CD4-positive, alpha-beta T cell treated with Interleukin-10 for 1 hour (primary cell): ENCODE data around the gene NKAP.
A peak's percentile ranks its signal among the peaks of the same experiment; 100 is the strongest.
"Not testable (repeated sequence)": the region's sequence is repeated elsewhere in the genome, so short reads cannot be mapped to it uniquely, and the experiment has no call there.

Experiments
- DNase-seq: peaks from one replicate; pipeline ENCODE4 v3.0.0-alpha.2; 2020

The NKAP gene

DNA sequence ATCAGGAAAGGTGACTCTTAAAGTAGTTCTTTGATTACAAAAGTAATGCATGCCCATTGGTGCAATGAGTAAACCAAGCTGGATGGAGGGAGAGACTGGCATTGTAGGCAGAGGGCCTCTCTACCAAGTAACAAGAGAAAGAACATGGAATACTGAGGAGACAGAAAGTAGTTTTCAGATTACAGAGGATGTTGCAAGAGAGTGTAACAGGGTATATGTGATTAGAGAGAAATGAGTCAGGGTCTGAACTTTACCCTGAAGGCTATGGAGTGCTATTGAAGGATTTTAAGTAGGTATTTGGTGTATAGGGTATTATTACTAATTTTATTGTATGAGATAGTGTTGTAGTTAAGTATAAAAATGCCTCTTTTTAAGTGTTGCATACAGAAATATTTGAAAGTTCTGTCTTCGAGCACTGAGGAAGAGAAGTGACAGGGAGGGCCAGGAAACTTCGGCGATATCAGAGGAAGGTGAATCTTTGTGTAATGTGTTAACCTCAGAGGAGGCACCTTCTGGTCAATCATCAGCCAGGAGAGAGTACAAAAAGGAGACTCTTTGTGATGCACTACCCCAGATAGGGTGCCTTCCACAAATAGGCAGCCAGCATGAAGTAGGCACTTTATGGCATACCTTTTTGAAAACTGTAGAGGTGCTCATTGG, 8.2 kb downstream of the NKAP start:
- DNase-seq = no peak

DNA sequence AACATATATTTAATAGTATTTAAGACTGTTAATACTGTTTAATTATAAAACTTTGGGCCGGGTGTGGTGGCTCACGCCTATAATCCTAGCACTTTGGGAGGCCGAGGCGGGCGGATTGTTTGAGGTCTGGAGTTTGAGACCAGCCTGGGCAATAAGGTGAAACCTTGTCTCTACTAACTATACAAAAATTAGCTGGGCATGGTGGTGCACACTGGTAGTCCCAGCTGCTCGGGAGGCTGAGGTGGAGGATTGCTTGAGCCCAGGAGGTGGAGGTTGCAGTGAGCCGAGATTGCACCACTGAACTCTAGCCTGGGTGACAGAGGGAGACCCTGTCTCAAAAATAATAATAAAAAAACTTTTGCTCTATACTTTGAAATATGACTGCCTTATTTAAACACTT, 21.2 kb downstream of the NKAP start:
- not testable (repeated sequence) for DNase-seq

DNA sequence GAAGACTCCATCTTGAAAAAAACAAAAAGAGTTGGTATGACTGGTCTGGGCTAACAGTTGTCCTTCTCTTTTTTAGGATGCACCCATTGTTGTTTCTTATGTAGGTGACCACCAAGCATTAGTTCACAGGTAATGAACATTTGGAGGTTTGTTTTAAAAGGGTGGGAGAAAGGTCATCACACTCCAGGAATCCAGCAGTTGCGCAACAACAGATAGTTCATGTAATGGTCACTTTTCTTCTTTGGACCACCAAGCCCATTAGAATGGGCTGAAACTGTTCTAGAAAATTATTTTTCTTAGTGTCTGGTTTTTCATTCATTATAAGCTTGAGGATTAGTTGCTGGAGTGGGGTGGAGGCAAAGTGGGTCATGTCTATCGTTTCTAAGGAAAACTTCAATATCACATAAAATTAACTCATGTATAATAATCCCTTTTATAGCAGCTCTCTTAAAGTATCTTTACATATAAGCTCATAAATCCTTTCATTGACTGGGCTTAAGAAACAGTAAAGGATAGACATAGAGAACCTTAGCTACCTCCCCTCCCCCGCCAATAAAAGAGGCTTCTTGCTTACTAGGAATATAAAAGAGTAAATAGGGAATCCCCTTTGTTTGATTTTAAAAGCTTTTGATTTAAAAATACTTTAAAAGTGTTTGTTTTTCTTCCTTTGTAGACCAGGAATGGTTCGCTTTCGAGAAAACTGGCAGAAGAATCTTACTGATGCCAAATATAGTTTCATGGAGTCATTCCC, 23.5 kb downstream of the NKAP start:
- DNase-seq = no peak

DNA sequence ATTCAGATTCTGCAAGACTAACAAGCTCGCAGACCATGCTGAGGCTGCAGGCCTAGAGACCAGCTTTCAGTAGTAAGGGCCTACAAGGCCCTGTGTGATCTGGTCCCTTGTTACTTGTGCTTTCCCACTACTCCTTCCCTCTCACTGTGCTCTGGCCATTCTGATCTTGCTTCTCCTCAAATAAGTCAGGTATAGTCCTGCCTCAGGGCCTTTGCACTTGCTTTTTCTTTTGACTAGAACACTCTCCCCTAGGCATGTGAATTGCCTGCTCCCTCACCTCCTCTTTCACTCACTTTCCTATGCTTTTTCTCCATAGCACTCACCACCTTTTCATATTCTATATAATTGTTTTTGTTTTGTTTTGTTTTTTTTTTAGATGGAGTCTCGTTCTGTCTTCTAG, 25.7 kb downstream of the NKAP start:
- DNase-seq = no peak

DNA sequence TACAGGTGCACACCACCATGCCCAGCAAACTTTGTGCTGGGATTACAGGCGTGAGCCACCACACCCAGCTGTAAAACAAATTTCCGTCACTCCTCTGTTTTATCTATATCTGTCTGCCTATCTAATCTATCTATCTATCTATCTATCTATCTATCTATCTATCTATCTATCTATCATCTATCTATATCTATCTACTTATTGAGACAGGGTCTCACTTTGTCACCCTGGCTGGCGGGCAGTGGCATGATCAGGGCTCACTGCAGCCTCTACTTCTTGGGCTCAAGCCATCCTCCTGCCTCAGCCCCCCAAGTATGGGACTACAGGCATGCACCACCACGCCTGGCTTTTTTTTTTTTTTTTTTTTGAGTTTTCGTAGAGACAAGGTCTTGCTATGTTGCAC, 27.2 kb downstream of the NKAP start:
- no peak for DNase-seq

DNA sequence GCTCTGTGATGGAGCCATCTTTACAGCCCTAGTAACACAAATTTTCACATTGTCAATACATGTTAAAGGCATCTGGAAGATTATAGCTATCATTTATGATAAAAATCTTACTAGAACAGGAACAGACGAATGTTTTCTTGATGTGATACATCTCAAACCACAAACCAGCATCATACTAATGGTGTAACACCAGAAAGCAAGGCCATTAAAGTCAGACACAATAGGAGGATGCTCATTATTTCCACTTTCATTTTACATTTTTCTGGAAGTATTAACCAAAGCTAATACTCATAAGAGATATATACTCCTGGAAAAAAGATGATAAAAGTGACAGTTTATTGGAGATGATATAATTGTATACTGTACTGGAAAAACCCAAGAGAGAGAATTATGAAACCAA, 42.6 kb downstream of the NKAP start:
- no peak for DNase-seq

DNA sequence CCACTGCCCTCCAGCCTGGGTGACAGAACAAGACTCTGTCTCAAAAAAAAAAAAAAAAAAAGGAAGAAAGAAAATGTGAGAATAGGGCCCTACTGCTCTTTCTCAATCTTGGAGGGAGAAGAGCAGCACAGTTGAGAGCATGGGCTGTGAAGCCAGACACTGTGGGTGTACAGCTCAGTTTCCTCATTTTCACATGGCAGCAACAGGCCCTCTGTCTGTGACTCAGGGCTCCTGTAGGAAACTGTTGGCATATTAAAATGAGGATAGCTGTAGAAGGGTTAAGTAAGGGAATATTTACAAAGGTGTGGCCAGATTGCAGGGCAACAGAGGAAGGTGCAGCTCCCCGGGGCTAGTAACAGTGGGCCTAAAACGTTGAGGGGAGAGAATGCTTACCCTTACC, 44.4 kb downstream of the NKAP start:
- DNase-seq = no peak

DNA sequence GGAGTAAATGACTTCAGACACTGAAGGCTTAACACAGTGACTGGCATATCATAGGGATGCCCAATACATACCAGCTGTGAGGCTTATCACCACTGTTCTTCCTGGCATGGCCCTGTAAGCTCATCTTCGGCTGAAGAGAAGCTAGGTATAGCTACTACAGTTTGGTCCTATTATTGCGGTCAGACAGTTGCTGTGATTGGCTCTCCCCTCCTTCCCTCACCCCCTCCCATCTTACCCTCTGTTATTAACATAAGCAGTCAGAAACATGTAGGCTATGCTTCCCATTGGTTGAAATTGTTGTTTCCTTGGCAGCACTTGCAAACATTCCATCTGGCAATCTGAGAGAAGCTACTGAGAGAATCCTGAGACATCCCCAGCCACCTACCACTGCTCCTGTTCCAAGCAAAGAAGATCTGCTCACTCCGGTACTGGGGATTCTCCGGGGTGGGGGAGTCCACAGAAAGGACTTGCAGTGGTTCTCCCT, 47.7 kb downstream of the NKAP start, which contains the start of gene AKAP14:
AKAP14 (plus strand) TSS at position 51 of the 484 bp plus-strand sequence. CDS start 7,331 bp downstream, outside the sequence.
- no peak for DNase-seq

DNA sequence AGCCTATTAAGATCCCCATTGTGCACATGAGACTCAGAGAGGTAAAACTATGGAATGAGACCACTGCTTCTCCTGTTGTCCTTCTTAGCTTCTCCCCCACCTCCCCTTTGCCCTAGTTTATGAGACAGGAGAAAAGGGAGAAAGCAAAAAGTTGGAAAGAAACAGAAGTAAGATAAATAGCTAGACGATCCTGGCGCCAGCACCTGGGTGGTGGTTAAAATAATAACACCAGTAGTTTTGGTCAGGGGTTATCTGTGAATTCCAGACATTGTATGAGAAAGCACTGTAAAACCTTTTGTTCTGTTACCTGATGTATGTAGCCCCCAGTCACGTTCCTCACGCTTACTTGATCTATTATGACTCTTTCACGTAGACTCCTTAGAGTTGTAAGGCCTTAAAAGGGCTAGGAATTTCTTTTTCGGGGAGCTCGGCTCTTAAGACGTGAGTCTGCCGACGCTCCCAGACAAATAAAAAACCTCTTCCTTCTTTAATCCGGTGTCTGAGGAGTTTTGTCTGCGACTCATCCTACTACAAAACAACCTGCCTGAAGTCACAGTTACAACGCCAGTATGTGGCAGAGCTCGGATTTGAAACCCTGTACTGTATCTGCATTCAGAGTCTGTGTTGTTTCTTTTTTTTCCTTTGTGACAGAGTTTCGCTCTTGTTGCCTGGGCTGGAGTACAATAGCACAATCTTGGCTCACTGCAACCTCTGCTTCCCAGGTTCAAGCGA, 51.4 kb downstream of the NKAP start:
- DNase-seq = not testable (repeated sequence)

DNA sequence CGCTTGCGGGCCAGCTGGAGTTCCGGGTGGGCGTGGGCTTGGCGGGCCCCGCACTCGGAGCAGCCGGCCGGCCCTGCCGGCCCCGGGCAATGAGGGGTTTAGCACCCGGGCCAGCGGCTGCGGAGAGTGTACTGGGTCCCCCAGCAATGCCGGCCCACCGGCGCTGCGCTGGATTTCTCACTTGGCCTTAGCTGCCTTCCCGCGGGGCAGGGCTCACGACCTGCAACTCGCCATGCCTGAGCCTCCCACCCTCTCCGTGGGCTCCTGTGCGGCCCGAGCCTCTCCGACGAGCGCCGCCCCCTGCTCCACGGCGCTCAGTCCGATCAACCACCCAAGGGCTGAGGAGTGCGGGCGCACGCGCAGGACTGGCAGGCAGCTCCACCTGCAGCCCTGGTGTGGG, 52.9 kb downstream of the NKAP start:
- DNase-seq = not testable (repeated sequence)

DNA sequence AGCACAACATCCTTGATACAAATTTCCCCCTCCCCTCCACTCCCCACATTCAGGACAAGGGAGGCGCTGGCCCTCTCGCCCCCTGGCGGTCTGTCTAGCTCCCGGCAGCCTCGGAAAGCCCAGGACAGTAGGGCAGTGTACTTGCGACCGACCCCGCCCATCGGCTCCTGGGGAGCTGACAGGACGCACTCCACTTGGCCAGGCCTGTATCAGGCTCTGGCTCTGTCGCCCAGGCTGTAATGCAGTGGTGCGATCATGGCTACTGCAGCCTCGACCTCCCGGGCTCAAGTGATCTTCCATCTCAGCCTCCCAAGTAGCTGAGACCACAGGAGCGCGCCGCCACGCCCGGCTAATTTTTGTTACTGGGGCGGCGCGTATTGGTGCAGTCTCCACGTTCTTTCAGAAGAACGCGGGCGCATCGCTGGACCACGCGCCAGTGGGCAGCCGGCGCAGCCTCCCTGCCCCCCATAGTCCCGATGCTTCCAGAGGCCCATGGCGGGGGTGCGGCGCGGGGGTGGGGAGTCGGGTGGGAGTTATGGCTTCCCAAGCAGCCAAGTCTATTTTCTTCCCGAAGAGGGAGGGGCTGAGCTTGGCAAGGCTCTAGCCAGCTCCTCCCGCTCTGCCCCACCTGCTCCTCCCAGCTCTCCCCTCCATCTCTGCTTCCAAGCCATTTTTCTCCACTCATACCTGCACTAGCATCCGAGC, 55.7 kb downstream of the NKAP start:
- DNase-seq = peak; percentile 66

DNA sequence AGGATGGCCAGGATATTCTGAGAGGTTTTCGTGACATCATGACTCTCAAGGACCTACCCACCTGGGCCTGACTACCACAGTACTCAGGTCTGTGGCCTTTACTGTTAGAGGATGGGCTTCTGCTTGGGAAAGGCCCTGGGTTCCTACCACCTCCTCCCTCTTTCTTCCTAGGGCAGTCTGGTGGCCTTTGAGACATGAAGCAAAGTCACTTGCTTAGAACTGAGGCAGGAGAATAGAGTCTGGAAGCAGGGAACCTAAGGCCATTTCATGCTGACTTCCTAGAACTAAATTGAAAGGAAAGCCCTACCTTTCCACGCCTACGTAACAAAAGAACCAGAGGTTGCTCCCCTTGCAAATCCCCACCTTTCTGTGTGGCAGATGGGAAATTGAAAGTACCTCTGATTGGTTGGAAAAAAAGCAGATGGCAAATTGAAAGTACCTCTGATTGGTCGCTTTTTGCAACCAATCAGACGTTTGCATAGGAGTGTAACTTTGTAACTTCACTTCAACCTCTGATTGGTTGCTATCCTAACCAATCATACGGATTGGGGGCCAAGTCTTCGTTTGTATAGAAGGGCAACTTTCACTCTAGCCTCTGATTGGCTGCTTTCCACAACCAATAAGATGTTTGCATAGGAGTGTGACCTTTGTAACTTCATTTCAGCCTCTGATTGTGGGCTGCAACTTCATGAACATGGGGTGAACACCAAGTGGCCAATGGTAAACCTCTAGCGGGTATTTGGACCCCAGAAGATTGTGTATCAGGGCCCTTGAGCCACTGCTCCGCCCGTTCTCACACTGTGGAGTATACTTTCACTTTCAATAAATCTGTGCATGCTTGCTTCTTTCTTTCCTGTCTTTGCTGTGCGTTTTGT, 57.8 kb downstream of the NKAP start:
- peak; percentile 69 for DNase-seq

DNA sequence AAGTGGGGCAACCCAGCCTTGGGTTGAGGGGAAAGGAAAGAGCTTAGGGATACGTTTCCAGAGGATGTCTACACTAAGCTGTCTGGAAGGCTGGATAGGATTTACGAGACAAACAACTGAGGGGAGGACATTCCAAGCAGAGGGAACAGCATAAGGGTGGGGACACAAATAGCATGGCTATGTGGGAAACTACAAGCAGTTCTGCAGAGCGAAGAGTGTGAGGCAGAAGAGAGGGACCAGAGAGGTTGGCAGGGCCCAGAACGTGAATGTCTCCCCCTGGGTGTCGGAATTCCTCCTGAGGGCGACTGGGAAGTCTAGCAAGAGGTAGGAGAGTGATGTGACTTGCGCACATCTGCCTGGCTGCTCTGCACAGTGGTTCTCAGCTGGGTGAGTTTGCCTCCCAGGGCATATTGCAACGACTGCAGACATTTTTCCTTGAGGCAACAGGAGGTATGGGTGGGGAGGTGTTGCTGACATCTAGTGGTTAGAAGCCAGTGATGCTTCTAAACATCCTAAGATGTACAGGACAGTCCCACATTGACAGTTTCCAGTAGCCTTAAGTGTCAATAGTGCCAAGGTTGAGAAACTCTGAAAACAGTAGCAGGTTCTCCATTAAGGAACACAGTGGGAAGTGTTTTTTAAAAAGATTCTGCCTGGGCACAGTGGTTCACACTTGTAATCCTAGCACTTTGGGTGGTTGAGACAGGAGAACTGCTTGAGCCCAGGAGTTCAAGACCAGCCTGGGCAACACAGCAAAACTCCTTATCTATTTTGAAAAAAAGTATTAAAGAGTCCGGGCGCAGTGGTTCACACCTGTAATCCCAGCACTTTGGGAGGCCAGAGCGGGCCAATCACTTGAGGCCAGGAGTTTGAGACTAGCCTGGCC, 62.8 kb downstream of the NKAP start:
- peak; percentile 58 for DNase-seq

DNA sequence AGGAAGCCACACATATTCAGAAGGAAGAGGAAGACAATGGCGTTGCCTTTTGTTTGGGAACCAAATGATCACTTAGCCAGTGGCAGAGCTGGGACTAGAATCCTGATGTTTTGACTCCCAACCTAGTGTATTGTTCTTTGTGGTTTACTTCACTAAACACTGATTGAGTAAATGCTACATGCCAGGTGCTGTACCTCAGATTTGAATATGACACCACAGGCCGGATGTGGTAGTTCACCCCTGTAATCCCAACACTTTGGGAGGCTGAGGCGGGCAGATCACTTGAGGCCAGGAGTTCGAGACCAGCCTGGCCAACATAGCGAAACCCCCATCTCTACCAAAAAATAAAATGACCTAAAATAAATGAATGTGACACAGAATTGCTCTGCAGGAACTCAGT, 63.5 kb downstream of the NKAP start:
- DNase-seq = peak; percentile 27

DNA sequence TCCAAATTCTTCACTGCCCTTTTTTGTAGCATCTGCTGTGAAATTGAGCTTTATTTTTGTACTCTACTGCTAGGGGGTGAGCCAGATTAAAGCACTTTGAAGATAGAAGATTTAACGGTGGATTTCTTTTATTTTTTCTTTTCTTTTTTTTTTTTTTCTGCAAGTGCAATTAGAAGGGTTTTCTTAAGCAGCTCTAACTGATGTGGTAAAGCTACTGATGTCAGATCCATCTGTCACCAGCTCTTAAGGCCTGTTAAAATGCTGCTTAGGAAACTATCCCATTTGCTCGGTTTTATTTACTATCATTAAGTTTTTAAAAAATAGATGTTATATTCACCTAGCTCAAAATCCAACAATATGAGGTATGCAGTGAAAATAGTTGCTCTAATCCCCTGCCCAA, 64.8 kb downstream of the NKAP start:
- DNase-seq = no peak

DNA sequence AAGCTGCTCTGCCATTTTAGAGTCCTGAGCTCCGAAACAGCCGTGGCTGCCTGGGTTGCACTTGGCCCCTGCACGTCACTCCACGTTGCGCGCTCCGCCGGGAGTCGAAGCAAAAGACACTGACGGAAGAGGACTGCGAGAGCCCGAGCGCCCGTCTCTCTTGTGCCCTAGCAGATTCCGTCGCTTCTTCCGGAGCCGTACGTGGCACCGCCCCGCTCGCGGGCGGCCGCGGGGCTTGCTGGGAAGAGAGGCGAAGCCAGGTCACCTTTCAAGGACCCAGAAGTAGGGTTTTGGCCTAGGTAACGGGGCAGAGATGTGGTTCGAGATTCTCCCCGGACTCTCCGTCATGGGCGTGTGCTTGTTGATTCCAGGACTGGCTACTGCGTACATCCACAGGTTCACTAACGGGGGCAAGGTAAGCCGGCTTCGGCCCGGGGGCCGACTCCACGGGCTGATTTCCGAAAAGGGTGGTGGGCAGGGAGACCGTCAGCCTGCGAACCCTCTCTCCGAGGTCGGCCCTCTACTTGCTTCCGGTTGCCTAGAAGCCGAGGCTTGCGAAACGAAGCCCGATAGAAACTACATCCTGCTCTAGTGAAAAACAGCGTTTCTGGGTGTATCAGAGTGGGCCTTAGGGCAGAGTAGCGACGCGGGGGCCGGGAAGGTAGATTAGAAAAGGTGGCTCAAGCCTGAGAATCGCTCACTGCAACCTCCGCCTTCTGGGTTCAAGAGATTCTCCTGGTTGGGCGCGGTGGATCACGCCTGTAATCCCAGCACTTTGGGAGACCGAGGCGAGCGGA, 71.8 kb downstream of the NKAP start, which contains the start of the genes NDUFA1 and RNF113A:
NDUFA1 (plus strand) TSS at position 234 of the 797 bp plus-strand sequence; CDS start at position 314, 80 bp downstream.
RNF113A (minus strand) TSS at position 135 of the 797 bp plus-strand sequence; CDS start at position 15, 120 bp downstream.
- peak; percentile 89 for DNase-seq

DNA sequence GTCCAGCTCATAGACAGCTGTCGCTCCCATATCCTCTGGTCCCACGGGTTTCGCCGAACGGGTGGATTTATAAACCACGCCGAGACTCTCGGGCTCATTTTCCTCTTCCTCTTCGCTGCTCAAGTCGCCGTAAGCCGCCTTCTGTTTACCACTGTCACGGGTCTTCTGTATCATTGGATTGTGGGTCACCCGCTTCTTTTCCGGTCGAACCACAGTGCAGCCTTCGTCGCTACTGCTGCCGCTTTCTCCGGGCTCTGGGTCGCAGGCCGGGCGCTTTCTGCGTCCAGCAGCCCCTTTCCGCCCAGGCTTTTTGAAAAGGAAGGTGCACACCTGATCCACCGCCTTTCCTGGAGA, 72.3 kb downstream of the NKAP start:
- DNase-seq = no peak
